H9 (cell line): ENCODE measurements around the gene PXYLP1. TPM values are rescaled to one million over a fixed set of nuclear protein-coding genes. Genes with fewer than 3 reads are reported as not detected.

ENCODE experiments used
- DNase-seq: peaks from one replicate; pipeline ENCODE4 v3.0.0-alpha.2; 2017
- H2AFZ ChIP-seq: one replicate; pipeline ENCODE4 v1.6.1; 2013; ENCODE audit warnings: mild to moderate bottlenecking, low read length, control low read depth, moderate library complexity
- H2AK5ac ChIP-seq: 2 replicates; pipeline ENCODE4 v1.6.1; 2013; ENCODE audit warnings: low read length, control low read depth, mixed read lengths; ENCODE audit not compliant: insufficient read length
- H2BK120ac ChIP-seq: one replicate; pipeline ENCODE4 v1.6.1; 2013; ENCODE audit warnings: low read depth, mild to moderate bottlenecking, low read length, control low read depth, inconsistent platforms; ENCODE audit not compliant: poor library complexity, severe bottlenecking
- H2BK12ac ChIP-seq: 2 replicates; pipeline ENCODE4 v1.6.1; 2013; ENCODE audit warnings: low read length, control low read depth, mixed read lengths, low read depth; ENCODE audit not compliant: insufficient read length
- H2BK15ac ChIP-seq: 2 replicates; pipeline ENCODE4 v1.6.1; 2013; ENCODE audit warnings: low read depth, low read length, control low read depth
- H2BK20ac ChIP-seq: one replicate; pipeline ENCODE4 v1.6.1; 2013; ENCODE audit warnings: low read depth, mild to moderate bottlenecking, low read length, control low read depth, inconsistent platforms; ENCODE audit not compliant: poor library complexity, severe bottlenecking
- H2BK5ac ChIP-seq: 2 replicates; pipeline ENCODE4 v1.6.1; 2013; ENCODE audit warnings: low read length, control low read depth, mixed read lengths; ENCODE audit not compliant: insufficient read length
- H3K14ac ChIP-seq: 2 replicates; pipeline ENCODE4 v1.6.1; 2013; ENCODE audit warnings: low read length, control low read depth; ENCODE audit not compliant: insufficient read depth
- H3K18ac ChIP-seq: 2 replicates; pipeline ENCODE4 v1.6.1; 2013; ENCODE audit warnings: low read depth, mild to moderate bottlenecking, mixed read lengths, low read length, control low read depth; ENCODE audit not compliant: insufficient read length
- H3K23ac ChIP-seq: 2 replicates; pipeline ENCODE4 v1.6.1; 2013; ENCODE audit warnings: low read length, control low read depth, mixed read lengths, low read depth; ENCODE audit not compliant: insufficient read length
- H3K23me2 ChIP-seq: 2 replicates; pipeline ENCODE4 v1.6.1; 2013; ENCODE audit warnings: low read depth, mild to moderate bottlenecking, mixed read lengths, low read length, control low read depth; ENCODE audit not compliant: insufficient read length, poor library complexity, severe bottlenecking
- H3K27ac ChIP-seq: 2 replicates; pipeline ENCODE4 v1.5.1; 2013; ENCODE audit warnings: low read length, control low read depth, mixed read lengths, low read depth; ENCODE audit not compliant: insufficient read length
- H3K27me3 ChIP-seq: 2 replicates; pipeline ENCODE4 v1.6.1; 2013; ENCODE audit warnings: low read length, control low read depth, inconsistent platforms; ENCODE audit not compliant: insufficient read depth
- H3K4ac ChIP-seq: 2 replicates; pipeline ENCODE4 v1.6.1; 2013; ENCODE audit warnings: low read depth, mild to moderate bottlenecking, control low read depth, inconsistent platforms, low read length, moderate library complexity
- H3K4me1 ChIP-seq: 2 replicates; pipeline ENCODE4 v1.6.1; 2013; ENCODE audit warnings: low read length, control low read depth, inconsistent platforms; ENCODE audit not compliant: insufficient read depth
- H3K4me2 ChIP-seq: 2 replicates; pipeline ENCODE4 v1.6.1; 2013; ENCODE audit warnings: low read length, control low read depth, mixed read lengths; ENCODE audit not compliant: insufficient read length, insufficient read depth
- H3K56ac ChIP-seq: 2 replicates; pipeline ENCODE4 v1.6.1; 2013; ENCODE audit warnings: low read depth, mild to moderate bottlenecking, mixed read lengths, low read length, control low read depth; ENCODE audit not compliant: insufficient read length
- H3K79me1 ChIP-seq: 2 replicates; pipeline ENCODE4 v1.6.1; 2013; ENCODE audit warnings: low read depth, mild to moderate bottlenecking, moderate library complexity, low read length, control low read depth, inconsistent platforms; ENCODE audit not compliant: insufficient read depth, poor library complexity, severe bottlenecking
- H3K79me2 ChIP-seq: 2 replicates; pipeline ENCODE4 v1.6.1; 2013; ENCODE audit warnings: low read length, control low read depth, inconsistent platforms; ENCODE audit not compliant: insufficient read depth
- H3K9ac ChIP-seq: 2 replicates; pipeline ENCODE4 v1.6.1; 2013; ENCODE audit warnings: low read length, control low read depth, mixed read lengths; ENCODE audit not compliant: insufficient read length; ENCODE audit errors: extremely low read depth
- H3K9me3 ChIP-seq: one replicate; pipeline ENCODE4 v1.6.1; 2013; ENCODE audit warnings: low read depth, low read length, inconsistent platforms; ENCODE audit not compliant: control insufficient read depth
- H3T11ph ChIP-seq: one replicate; pipeline ENCODE4 v1.6.1; 2013; ENCODE audit warnings: mild to moderate bottlenecking, low read length, control low read depth, inconsistent platforms
- H4K20me1 ChIP-seq: one replicate; pipeline ENCODE4 v1.6.1; 2013; ENCODE audit not compliant: control insufficient read depth, insufficient read length, insufficient read depth
- H4K5ac ChIP-seq: 2 replicates; pipeline ENCODE4 v1.6.1; 2013; ENCODE audit warnings: low read depth, mild to moderate bottlenecking, mixed read lengths, low read length, control low read depth; ENCODE audit not compliant: insufficient read length
- H4K8ac ChIP-seq: replicated peaks from 2 replicates; pipeline ENCODE4 v1.6.1; 2013; ENCODE audit warnings: low read length, control low read depth, mixed read lengths, low read depth; ENCODE audit not compliant: insufficient read length
- H4K91ac ChIP-seq: 2 replicates; pipeline ENCODE4 v1.6.1; 2013; ENCODE audit warnings: low read depth, mild to moderate bottlenecking, moderate library complexity, mixed read lengths, low read length, control low read depth; ENCODE audit not compliant: insufficient read length
- H3K27ac Mint-ChIP-seq, 3 experiments: 2 replicates in 2 of 3; 3 replicates in 1 of 3; pipeline ENCODE4 v1.8.0; 2020 to 2021; ENCODE audit warnings: mixed read lengths in 3 of 3, mild to moderate bottlenecking in 1 of 3, moderate library complexity in 1 of 3
- H3K27me3 Mint-ChIP-seq: 2 replicates; pipeline ENCODE4 v1.8.0; 2021; ENCODE audit warnings: low read depth, mild to moderate bottlenecking, moderate library complexity, mixed read lengths
- H3K36me3 Mint-ChIP-seq, 3 experiments: 2 replicates in 2 of 3; 3 replicates in 1 of 3; pipeline ENCODE4 v1.8.0; 2020 to 2021; ENCODE audit warnings: low read depth in 3 of 3, mixed read lengths in 3 of 3; ENCODE audit not compliant: insufficient read depth in 1 of 3
- H3K4me1 Mint-ChIP-seq, 2 experiments: 2 replicates each; pipeline ENCODE4 v1.8.0; 2020; ENCODE audit warnings: mixed read lengths in 2 of 2
- H3K4me3 Mint-ChIP-seq, 2 experiments: 2 replicates in 1 of 2; 3 replicates in 1 of 2; pipeline ENCODE4 v1.8.0; 2020 to 2021; ENCODE audit warnings: mild to moderate bottlenecking in 2 of 2, mixed read lengths in 2 of 2, moderate library complexity in 1 of 2
- H3K9me3 Mint-ChIP-seq, 2 experiments: 2 replicates in 1 of 2; 3 replicates in 1 of 2; pipeline ENCODE4 v1.8.0; 2020; ENCODE audit warnings: mild to moderate bottlenecking in 2 of 2, mixed read lengths in 2 of 2, moderate library complexity in 1 of 2
- WGBS: extraction: QIAGEN DNeasy Blood & Tissue Kit; methylation state at CpG from one replicate; pipeline ENCODE4 v1.1.7; 2013; ENCODE audit warnings: missing lambda C conversion rate, low lambda C conversion rate, mixed read lengths; ENCODE audit not compliant: insufficient read length; ENCODE audit errors: extremely low coverage; 5-methylcytosine and 5-hydroxymethylcytosine counted together
- total RNA-seq: library from RNA; stranded (reverse); gene quantifications from 2 replicates; pipeline ENCODE4 v1.2.1, GENCODE V29; 2021
- TF ChIP-seq, protein P1 (sequence below): fragments of 200-600 bp; sonication (generic); conservative IDR thresholded peaks from 3 replicates; pipeline ENCODE4 v1.8.0; 2021; ENCODE audit warnings: antibody characterized with exemption, mild to moderate bottlenecking

Gene PXYLP1
- total RNA-seq, 1 experiment from 2014 or later: 17.9 TPM

DNA sequence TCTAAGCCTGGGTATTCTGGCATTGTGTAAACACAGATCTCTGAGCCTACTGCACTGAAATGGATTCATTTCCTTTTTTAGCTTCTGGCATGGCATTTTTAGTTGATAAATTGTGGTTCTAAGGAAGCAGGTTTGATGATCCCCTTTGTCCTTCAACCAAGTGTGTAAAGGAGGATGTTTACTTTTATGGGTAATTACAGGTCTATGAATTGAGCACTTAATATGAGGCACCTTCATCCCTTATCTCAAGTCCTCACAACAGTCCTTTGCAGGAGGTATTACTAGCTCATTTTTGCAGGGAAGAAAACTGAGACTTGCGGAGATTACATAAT, 105.9 kb downstream of the PXYLP1 start:
- Histone ChIP-seq H3K9ac (no peak overlapping the region), H4K91ac (no peak overlapping the region), H3K4me2 (no peak overlapping the region), H3K4ac (no peak overlapping the region), H2BK15ac (no peak overlapping the region), H2AK5ac (no peak overlapping the region), H3K56ac (no peak overlapping the region), H2AFZ (no peak overlapping the region), H3K9me3 (no peaks in the 10 kb centered on the region), H3K23me2 (no peaks in the 10 kb centered on the region), H4K5ac (no peak overlapping the region), H2BK5ac (no peak overlapping the region), H2BK120ac (no peak overlapping the region), H3K14ac (no peak overlapping the region), H3K18ac (no peak overlapping the region), H2BK20ac (no peak overlapping the region), H3K4me1 (no peaks in the 10 kb centered on the region; the same call in 1 of the 2 replicates), H4K20me1 (no peaks in the 10 kb centered on the region), H3K23ac (no peak overlapping the region), H3K27me3 (no peaks in the 10 kb centered on the region), H3K79me2 (no peaks in the 10 kb centered on the region), H2BK12ac (no peak overlapping the region), H4K8ac (no peak overlapping the region), H3T11ph (no peak overlapping the region), H3K79me1 (no peaks in the 10 kb centered on the region), H3K27ac (no peak overlapping the region)
- H3K27me3 Mint-ChIP-seq: no peaks in the 10 kb centered on the region; the same call in 1 of the 2 replicates
- DNase-seq: no peak
- H3K4me1 Mint-ChIP-seq: peaks cover 8% of the 10 kb centered on the region in 2 experiments
- H3K9me3 Mint-ChIP-seq: no peaks in the 10 kb centered on the region
- TF ChIP-seq, protein P1, sequence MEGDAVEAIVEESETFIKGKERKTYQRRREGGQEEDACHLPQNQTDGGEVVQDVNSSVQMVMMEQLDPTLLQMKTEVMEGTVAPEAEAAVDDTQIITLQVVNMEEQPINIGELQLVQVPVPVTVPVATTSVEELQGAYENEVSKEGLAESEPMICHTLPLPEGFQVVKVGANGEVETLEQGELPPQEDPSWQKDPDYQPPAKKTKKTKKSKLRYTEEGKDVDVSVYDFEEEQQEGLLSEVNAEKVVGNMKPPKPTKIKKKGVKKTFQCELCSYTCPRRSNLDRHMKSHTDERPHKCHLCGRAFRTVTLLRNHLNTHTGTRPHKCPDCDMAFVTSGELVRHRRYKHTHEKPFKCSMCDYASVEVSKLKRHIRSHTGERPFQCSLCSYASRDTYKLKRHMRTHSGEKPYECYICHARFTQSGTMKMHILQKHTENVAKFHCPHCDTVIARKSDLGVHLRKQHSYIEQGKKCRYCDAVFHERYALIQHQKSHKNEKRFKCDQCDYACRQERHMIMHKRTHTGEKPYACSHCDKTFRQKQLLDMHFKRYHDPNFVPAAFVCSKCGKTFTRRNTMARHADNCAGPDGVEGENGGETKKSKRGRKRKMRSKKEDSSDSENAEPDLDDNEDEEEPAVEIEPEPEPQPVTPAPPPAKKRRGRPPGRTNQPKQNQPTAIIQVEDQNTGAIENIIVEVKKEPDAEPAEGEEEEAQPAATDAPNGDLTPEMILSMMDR: no peak
- no peak overlapping the region for H3K27ac Mint-ChIP-seq
- H3K36me3 Mint-ChIP-seq: no peaks in the 10 kb centered on the region
- no peak overlapping the region for H3K4me3 Mint-ChIP-seq
- WGBS: no CpG with 5 or more reads among the region's 1 CpG
